Measurements from ENCODE around the gene URB2. TPM values are rescaled to one million over a fixed set of nuclear protein-coding genes. Genes with fewer than 3 reads are reported as not detected.
A peak's percentile ranks its signal among the peaks of the same experiment; 100 is the strongest.

The URB2 gene
- total RNA-seq, 1 experiment from 2014 or later = 21.9 TPM

DNA sequence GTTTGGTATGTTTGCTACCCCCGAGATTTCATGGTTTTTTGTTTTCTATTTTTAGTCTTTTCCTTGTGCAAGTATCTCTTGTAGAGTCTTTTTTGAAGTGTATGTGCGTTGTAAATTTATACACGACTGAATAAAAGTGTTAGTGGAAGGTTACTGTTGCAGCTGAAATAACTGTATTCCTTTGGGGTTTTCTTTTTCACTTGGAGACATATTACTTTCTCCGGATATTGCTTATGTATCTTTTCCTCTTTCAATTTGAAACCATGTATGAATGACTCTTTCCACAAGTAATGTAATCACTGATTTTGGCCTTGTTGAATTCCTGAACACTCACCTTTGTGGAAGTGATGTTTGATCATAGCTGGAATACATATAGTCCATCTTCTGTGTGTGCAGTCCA is 956 bp downstream of the URB2 start:
- intact Hi-C loops (cut with micrococcal nuclease; ENCODE audit: unreplicated experiment) = no loop called here
- no peak for DNase-seq (ENCODE audit: low read depth, low spot score)
- peaks cover 7% of the 10 kb centered on the region for H3K36me3 ChIP-seq (ENCODE audit: control insufficient read depth, insufficient read depth, low read length)
- no peaks in the 10 kb centered on the region for H3K9me3 ChIP-seq (ENCODE audit: control insufficient read depth, insufficient read depth, low read depth, low read length)
- in situ Hi-C loops (cut with HindIII; ENCODE audit: low pct_unique_long_range_greater_than_20kb, low sequenced_read_pairs) = no loop called here
- CTCF ChIA-PET = no interaction called here
- H3K4me1 ChIP-seq (ENCODE audit: control insufficient read depth, insufficient read depth, low read length) = peaks cover 20% of the 10 kb centered on the region
- H3K4me3 ChIP-seq (ENCODE audit: low read depth in 2 of 2, low read length in 2 of 2) = peak overlapping the region; percentile 95 to 100
- TF ChIP-seq TCF7L2 (IDR thresholded peaks at IDR 0.05; ENCODE audit: low read depth, low read length) (no peak), SIN3A (IDR thresholded peaks at IDR 0.05; ENCODE audit: borderline replicate concordance, insufficient read depth, low read depth, low read length) (no peak), POLR2AphosphoS5 (IDR thresholded peaks at IDR 0.05; ENCODE audit: low read depth, low read length) (no peak)
- TF ChIP-seq, protein P1, sequence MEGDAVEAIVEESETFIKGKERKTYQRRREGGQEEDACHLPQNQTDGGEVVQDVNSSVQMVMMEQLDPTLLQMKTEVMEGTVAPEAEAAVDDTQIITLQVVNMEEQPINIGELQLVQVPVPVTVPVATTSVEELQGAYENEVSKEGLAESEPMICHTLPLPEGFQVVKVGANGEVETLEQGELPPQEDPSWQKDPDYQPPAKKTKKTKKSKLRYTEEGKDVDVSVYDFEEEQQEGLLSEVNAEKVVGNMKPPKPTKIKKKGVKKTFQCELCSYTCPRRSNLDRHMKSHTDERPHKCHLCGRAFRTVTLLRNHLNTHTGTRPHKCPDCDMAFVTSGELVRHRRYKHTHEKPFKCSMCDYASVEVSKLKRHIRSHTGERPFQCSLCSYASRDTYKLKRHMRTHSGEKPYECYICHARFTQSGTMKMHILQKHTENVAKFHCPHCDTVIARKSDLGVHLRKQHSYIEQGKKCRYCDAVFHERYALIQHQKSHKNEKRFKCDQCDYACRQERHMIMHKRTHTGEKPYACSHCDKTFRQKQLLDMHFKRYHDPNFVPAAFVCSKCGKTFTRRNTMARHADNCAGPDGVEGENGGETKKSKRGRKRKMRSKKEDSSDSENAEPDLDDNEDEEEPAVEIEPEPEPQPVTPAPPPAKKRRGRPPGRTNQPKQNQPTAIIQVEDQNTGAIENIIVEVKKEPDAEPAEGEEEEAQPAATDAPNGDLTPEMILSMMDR (IDR thresholded peaks at IDR 0.05) = no peak
- TF ChIP-seq, protein P2, sequence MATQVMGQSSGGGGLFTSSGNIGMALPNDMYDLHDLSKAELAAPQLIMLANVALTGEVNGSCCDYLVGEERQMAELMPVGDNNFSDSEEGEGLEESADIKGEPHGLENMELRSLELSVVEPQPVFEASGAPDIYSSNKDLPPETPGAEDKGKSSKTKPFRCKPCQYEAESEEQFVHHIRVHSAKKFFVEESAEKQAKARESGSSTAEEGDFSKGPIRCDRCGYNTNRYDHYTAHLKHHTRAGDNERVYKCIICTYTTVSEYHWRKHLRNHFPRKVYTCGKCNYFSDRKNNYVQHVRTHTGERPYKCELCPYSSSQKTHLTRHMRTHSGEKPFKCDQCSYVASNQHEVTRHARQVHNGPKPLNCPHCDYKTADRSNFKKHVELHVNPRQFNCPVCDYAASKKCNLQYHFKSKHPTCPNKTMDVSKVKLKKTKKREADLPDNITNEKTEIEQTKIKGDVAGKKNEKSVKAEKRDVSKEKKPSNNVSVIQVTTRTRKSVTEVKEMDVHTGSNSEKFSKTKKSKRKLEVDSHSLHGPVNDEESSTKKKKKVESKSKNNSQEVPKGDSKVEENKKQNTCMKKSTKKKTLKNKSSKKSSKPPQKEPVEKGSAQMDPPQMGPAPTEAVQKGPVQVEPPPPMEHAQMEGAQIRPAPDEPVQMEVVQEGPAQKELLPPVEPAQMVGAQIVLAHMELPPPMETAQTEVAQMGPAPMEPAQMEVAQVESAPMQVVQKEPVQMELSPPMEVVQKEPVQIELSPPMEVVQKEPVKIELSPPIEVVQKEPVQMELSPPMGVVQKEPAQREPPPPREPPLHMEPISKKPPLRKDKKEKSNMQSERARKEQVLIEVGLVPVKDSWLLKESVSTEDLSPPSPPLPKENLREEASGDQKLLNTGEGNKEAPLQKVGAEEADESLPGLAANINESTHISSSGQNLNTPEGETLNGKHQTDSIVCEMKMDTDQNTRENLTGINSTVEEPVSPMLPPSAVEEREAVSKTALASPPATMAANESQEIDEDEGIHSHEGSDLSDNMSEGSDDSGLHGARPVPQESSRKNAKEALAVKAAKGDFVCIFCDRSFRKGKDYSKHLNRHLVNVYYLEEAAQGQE (IDR thresholded peaks at IDR 0.05; ENCODE audit: insufficient read depth in 1 of 2, low read depth in 2 of 2, low read length in 1 of 2) = no peak
- peak overlapping the region; percentile 91 for H3K27ac ChIP-seq (ENCODE audit: low read length)
- BruUV-seq (replicated peaks) = TSS peak; percentile 82
- no peak for ATAC-seq
- POLR2A ChIA-PET = no interaction called here
- H3K27me3 ChIP-seq (ENCODE audit: control insufficient read depth, insufficient read depth, low read length) = no peaks in the 10 kb centered on the region

DNA sequence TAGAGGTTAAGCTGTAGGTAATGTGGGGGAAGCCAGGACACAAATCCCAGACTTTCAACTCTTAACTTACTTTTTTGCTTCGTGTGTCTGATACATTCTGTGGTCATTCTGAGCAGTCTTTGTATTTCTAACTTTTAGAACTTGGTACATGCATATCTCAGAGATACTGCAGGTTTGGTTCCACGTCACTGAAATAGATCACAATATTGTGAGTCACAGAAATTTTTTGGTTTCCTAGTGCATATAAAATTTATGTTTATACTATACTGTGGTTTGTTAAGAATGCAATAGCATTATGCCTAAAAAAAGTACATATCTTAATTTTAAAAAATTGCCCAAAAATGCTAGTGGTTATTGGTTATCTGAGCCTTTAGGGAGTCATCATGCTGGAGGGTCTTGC is 3.2 kb downstream of the URB2 start:
- H3K36me3 ChIP-seq (ENCODE audit: control insufficient read depth, insufficient read depth, low read length) = peaks cover 12% of the 10 kb centered on the region
- intact Hi-C loops (cut with micrococcal nuclease; ENCODE audit: unreplicated experiment) = no loop called here

More for the DNA sequence above, 3.2 kb downstream of the URB2 start:
- no peak for ATAC-seq
- POLR2A ChIA-PET = no interaction called here
- H3K9me3 ChIP-seq (ENCODE audit: control insufficient read depth, insufficient read depth, low read depth, low read length) = no peaks in the 10 kb centered on the region
- CTCF ChIA-PET = no interaction called here
- no peak for DNase-seq (ENCODE audit: low read depth, low spot score)
- no peak for TF ChIP-seq TCF7L2 (IDR thresholded peaks at IDR 0.05; ENCODE audit: low read depth, low read length)
- no peak for TF ChIP-seq POLR2AphosphoS5 (IDR thresholded peaks at IDR 0.05; ENCODE audit: low read depth, low read length)
- TF ChIP-seq, protein P1 (IDR thresholded peaks at IDR 0.05) = no peak
- TF ChIP-seq, protein P2 (IDR thresholded peaks at IDR 0.05; ENCODE audit: insufficient read depth in 1 of 2, low read depth in 2 of 2, low read length in 1 of 2) = no peak
- no peak for TF ChIP-seq SIN3A (IDR thresholded peaks at IDR 0.05; ENCODE audit: borderline replicate concordance, insufficient read depth, low read depth, low read length)
- H3K27ac ChIP-seq (ENCODE audit: low read length) = no peak overlapping the region
- no peak overlapping the region for H3K4me3 ChIP-seq (ENCODE audit: low read depth in 2 of 2, low read length in 2 of 2)
- no peaks in the 10 kb centered on the region for H3K27me3 ChIP-seq (ENCODE audit: control insufficient read depth, insufficient read depth, low read length)
- no TSS peak for BruUV-seq (replicated peaks)
- peaks cover 16% of the 10 kb centered on the region for H3K4me1 ChIP-seq (ENCODE audit: control insufficient read depth, insufficient read depth, low read length)
- in situ Hi-C loops (cut with HindIII; ENCODE audit: low pct_unique_long_range_greater_than_20kb, low sequenced_read_pairs) = no loop called here

Data from Panc1 (cell line).